Progenitor cell of endocrine pancreas (in vitro differentiated cells): ENCODE results near the gene SPPL3. TPM values are rescaled to one million over a fixed set of nuclear protein-coding genes. Genes with fewer than 3 reads are reported as not detected.

Source experiments
- DNase-seq: peaks from one replicate; pipeline ENCODE4 v3.0.0; 2021; ENCODE audit warnings: low spot score; ENCODE audit not compliant: unreplicated experiment
- H3K27ac Mint-ChIP-seq: 2 replicates; pipeline ENCODE4 v1.8.0; 2021; ENCODE audit warnings: mild to moderate bottlenecking, moderate library complexity, mixed read lengths
- H3K27me3 Mint-ChIP-seq: 2 replicates; pipeline ENCODE4 v1.8.0; 2021; ENCODE audit warnings: mixed read lengths
- H3K36me3 Mint-ChIP-seq: 2 replicates; pipeline ENCODE4 v1.8.0; 2022; ENCODE audit warnings: mixed read lengths; ENCODE audit not compliant: insufficient read depth
- H3K4me1 Mint-ChIP-seq: 2 replicates; pipeline ENCODE4 v1.8.0; 2021; ENCODE audit warnings: low read depth, mixed read lengths
- H3K4me3 Mint-ChIP-seq: 2 replicates; pipeline ENCODE4 v1.8.0; 2021; ENCODE audit warnings: low read depth, mild to moderate bottlenecking, moderate library complexity, mixed read lengths
- H3K9me3 Mint-ChIP-seq: 2 replicates; pipeline ENCODE4 v1.8.0; 2021; ENCODE audit warnings: low read depth, mixed read lengths
- total RNA-seq: library from RNA; stranded (reverse); gene quantifications from 2 replicates; pipeline ENCODE4 v1.2.1, GENCODE V29; 2021
- TF ChIP-seq, protein P1 (sequence below): fragments of 200-600 bp; sonication (generic); IDR thresholded peaks from one replicate; pipeline ENCODE4 v1.5.0; 2021; ENCODE audit warnings: antibody characterized with exemption, mild to moderate bottlenecking; ENCODE audit not compliant: unreplicated experiment

The SPPL3 gene
- total RNA-seq, 1 donor from 2014 or later: 70.2 TPM

DNA sequence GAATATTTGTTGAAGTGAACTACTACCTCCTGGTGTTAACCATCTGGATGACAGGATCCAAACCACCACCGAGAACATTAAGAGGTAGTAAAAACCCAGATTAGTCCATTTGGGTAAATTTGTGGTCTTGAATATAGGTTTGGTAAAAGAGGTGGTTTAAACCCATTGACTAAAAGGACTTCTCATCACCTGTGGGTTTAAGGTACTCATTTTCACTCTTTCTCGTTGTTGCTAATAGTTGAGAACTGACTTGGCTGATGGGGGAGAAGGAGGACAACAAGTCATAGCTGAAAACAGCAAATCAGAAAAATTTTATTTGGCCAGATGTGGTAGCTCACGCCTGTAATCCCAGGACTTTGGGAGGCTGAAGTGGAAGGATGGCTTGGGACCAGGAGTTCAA is 119.4 kb downstream of the SPPL3 start:
- TF ChIP-seq, protein P1, sequence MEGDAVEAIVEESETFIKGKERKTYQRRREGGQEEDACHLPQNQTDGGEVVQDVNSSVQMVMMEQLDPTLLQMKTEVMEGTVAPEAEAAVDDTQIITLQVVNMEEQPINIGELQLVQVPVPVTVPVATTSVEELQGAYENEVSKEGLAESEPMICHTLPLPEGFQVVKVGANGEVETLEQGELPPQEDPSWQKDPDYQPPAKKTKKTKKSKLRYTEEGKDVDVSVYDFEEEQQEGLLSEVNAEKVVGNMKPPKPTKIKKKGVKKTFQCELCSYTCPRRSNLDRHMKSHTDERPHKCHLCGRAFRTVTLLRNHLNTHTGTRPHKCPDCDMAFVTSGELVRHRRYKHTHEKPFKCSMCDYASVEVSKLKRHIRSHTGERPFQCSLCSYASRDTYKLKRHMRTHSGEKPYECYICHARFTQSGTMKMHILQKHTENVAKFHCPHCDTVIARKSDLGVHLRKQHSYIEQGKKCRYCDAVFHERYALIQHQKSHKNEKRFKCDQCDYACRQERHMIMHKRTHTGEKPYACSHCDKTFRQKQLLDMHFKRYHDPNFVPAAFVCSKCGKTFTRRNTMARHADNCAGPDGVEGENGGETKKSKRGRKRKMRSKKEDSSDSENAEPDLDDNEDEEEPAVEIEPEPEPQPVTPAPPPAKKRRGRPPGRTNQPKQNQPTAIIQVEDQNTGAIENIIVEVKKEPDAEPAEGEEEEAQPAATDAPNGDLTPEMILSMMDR: no peak
- H3K27ac Mint-ChIP-seq: no peak overlapping the region
- DNase-seq: no peak
- H3K4me3 Mint-ChIP-seq: no peak overlapping the region
- peaks cover 20% of the 10 kb centered on the region for H3K36me3 Mint-ChIP-seq
- no peaks in the 10 kb centered on the region for H3K27me3 Mint-ChIP-seq
- H3K4me1 Mint-ChIP-seq: no peaks in the 10 kb centered on the region
- no peaks in the 10 kb centered on the region for H3K9me3 Mint-ChIP-seq

DNA sequence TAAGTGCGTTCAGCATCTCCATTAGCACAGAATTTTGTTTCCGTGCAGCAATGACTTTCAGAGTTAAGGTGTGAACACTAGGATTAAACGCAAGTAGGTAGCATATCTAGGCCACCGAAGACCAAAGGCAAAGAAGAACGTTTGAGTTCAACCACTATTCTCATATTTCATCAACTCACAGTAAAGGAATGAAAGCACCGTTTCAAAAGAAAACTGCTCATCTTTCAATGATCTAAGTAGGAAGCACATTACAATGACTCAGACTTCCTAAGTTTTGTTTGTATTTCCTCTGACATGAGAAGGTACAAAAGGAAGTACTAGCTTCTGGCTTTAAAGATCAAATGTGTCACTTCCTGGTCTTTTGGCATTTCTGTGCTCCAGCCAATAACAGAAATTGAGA is 121.0 kb downstream of the SPPL3 start:
- Mint-ChIP-seq H3K4me3 (no peak overlapping the region), H3K9me3 (no peaks in the 10 kb centered on the region), H3K36me3 (peaks cover 18% of the 10 kb centered on the region), H3K4me1 (no peaks in the 10 kb centered on the region), H3K27me3 (no peaks in the 10 kb centered on the region), H3K27ac (no peak overlapping the region)
- no peak for DNase-seq
- TF ChIP-seq, protein P1: no peak

DNA sequence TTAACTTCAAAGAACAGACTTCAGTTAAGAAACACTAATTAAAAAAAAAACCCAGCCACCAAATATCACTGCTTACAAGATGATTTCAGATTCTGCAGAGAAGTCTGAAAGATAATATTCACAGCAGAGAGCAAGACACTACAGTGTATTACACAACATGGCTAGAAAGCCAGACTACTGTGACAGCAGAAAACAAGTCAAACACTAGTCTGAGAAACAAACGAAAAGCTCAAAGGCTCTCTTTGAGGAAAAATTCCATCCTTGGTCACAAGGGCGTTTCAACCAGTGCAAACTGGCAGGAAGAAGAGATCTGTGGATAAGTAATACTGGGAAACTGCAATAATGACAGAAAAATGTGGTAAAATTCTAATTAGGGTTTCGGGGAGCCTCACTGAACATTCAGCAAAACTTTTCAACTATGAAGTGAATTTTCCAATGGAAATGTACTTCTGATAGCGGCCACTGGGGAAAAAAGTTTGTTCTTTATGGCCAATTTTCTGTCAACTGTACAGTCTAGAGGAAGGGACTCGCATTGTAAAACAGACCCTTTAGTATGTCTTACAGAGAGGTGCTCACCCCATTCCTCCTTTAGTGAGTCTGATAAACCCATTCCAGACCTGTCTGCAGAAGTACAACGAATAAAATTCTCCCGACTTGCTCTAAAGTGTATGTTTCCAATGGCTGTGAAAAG is 128.2 kb downstream of the SPPL3 start:
- Mint-ChIP-seq H3K36me3 (peaks cover 6% of the 10 kb centered on the region), H3K4me3 (no peak overlapping the region), H3K27me3 (no peaks in the 10 kb centered on the region), H3K9me3 (no peaks in the 10 kb centered on the region), H3K4me1 (peaks cover 9% of the 10 kb centered on the region), H3K27ac (peak overlapping the region; percentile 15)
- TF ChIP-seq, protein P1: peak; percentile 24
- no peak for DNase-seq

DNA sequence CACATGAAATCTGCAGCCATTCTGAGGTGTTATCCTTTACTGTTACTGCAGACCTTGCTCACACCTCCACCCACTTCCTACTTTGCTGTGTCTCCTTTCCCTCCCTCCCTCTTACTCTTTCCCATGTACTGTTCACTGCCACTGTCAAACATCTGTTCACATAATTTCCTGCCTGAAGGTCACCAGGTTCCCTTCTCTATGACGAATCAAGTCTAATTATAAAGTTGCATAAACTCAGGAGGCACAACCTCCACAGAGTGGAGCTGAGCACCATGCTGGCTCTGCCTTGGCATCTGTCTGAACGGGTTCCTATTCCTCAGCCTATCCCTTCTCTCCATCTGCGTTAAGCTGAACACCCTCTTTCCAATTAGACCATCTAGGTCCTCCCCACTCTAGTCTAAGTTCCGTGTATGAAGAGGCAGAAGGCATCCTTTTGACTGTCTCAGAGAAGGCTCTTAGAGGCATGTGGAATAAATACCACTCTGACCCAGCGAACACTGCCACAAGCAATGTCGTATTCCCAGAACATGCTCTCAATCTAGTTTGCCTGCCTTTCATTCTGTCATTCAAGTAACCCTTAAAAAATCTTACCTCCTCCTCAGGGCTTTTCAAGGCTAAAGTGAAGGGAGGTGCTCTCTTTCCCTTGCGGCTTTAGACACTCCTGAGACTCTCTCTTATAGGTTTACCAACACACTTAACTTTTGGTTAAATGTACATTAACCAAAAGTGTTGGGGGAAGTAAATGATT is 129.8 kb downstream of the SPPL3 start:
- Mint-ChIP-seq H3K4me1 (peaks cover 9% of the 10 kb centered on the region), H3K9me3 (no peaks in the 10 kb centered on the region), H3K27ac (peak overlapping the region; percentile 23), H3K4me3 (no peak overlapping the region), H3K36me3 (peaks cover 5% of the 10 kb centered on the region), H3K27me3 (no peaks in the 10 kb centered on the region)
- TF ChIP-seq, protein P1: no peak
- DNase-seq: no peak

DNA sequence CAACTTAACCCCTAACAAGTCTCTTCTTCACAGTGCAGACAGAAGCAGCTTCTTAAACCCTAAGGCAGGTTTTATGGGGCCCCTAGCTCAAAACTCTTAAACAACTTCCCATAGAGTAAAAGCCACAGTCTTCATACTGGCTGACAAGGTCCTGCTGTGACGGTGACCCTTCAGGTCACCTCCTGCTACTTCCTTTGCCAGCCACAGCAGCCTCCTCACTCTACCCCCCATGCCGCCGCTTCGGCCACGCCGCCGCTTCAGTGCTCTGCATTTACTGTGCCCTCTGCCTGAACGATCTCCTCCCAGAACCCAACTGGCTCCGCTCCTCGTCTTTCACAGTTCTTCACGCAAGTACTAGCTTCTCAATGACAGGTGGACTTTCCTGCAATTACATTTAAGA is 133.1 kb downstream of the SPPL3 start:
- H3K4me1 Mint-ChIP-seq: peaks cover 19% of the 10 kb centered on the region
- DNase-seq: no peak
- TF ChIP-seq, protein P1: no peak
- H3K9me3 Mint-ChIP-seq: no peaks in the 10 kb centered on the region
- H3K27me3 Mint-ChIP-seq: no peaks in the 10 kb centered on the region
- peaks cover 19% of the 10 kb centered on the region for H3K36me3 Mint-ChIP-seq
- peak overlapping the region; percentile 13 for H3K27ac Mint-ChIP-seq
- H3K4me3 Mint-ChIP-seq: no peak overlapping the region
